Activated CD8-positive, alpha-beta memory T cell treated with anti-CD3 and anti-CD28 coated beads, Interleukin-2, amount 50 U/mL, for 1 hour (primary cell): Measurements from ENCODE around the gene PCDHGA12.
"Not testable (repeated sequence)": the region's sequence is repeated elsewhere in the genome, so short reads cannot be mapped to it uniquely, and the experiment has no call there.

Source experiments
- DNase-seq: peaks from one replicate; pipeline ENCODE4 v3.0.0-alpha.2; 2020; ENCODE audit errors: extremely low read depth

Gene PCDHGA12

DNA sequence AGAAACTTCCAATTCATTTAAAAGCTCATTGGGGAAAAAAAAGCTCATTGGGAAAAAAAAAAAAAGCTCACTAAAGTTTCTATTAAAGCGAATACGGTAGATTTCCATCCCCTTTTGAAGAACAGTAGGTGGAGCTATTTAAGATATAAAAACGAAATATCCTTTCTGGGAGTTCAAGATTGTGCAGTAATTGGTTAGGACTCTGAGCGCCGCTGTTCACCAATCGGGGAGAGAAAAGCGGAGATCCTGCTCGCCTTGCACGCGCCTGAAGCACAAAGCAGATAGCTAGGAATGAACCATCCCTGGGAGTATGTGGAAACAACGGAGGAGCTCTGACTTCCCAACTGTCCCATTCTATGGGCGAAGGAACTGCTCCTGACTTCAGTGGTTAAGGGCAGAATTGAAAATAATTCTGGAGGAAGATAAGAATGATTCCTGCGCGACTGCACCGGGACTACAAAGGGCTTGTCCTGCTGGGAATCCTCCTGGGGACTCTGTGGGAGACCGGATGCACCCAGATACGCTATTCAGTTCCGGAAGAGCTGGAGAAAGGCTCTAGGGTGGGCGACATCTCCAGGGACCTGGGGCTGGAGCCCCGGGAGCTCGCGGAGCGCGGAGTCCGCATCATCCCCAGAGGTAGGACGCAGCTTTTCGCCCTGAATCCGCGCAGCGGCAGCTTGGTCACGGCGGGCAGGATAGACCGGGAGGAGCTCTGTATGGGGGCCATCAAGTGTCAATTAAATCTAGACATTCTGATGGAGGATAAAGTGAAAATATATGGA, at the start of gene PCDHGA12:
Gene PCDHGA12 (plus strand): TSS at position 176 of the 782 bp plus-strand sequence. CDS start 253 bp downstream, at position 429.
- no peak for DNase-seq

DNA sequence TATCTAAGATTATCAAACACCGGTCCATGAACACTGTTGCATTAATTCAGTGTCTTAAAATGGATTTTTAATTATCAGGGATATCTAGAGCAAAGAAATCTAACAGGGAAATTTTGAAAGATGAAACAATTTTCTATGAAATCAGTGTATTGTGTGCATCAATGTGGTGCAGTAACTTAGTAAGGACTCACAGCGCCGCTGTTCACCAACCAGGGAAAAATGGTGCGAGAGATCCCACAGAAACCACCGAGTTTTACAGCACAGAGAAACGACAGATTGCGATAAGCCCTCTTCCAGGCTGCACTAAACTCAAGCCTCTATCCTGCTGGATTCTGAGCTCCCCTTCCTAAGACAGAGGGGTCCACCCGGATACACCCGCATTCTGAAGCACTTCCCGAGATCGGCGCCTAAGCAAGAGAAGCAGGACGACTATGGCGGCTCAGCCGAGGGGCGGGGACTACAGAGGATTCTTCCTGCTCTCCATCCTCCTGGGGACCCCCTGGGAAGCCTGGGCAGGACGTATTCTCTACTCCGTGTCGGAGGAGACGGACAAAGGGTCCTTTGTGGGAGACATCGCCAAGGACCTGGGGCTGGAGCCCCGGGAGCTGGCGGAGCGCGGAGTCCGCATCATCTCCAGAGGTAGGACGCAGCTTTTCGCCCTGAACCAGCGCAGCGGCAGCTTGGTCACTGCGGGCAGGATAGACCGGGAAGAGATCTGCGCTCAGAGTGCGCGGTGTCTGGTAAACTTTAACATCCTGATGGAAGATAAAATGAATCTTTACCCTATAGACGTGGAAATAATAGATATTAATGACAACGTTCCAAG, 47.6 kb upstream of the PCDHGA12 start, which contains the start of gene PCDHGA7:
Gene PCDHGA7 (plus strand): TSS at position 274 of the 826 bp plus-strand sequence. CDS start 158 bp downstream, at position 432.
- no peak for DNase-seq

- DNase-seq, result no peak
Measured at GRCh38 chr5:141383345-141383744, 47.0 kb upstream of the PCDHGA12 start.

GRCh38 chr5:141384471-141385267, 45.6 kb upstream of the PCDHGA12 start:
- DNase-seq, result no peak

DNA sequence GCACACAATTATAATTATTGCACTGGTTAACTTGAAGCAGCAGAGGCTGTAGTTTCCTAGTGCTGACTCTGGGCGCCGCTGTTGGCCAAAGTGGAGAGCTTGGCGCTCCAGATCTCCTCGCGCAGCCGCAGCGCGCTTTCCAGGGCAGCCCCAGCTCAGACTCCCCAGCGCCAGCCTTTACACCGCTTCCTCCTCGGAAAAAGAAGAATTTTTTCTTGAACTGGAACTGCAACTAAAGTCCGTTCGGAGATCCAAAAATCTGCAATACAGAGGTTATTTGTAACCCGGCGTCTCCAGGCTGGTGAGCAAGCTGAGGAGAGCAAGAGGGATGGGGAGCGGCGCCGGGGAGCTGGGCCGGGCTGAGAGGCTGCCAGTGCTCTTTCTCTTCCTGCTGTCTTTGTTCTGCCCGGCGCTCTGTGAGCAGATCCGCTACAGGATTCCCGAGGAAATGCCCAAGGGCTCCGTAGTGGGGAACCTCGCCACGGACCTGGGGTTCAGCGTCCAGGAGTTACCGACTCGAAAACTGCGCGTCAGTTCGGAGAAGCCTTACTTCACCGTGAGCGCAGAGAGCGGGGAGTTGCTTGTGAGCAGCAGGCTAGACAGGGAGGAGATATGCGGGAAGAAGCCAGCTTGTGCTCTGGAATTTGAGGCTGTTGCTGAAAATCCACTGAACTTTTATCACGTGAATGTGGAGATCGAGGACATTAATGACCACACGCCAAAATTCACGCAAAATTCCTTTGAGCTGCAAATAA, 42.6 kb upstream of the PCDHGA12 start, which contains the start of gene PCDHGB4:
Gene PCDHGB4 (plus strand): TSS at position 142 of the 755 bp plus-strand sequence. CDS start 187 bp downstream, at position 329.
- DNase-seq, result not testable (repeated sequence)

- no peak for DNase-seq
Measured at GRCh38 chr5:141388661-141389060, 41.6 kb upstream of the PCDHGA12 start.

DNA sequence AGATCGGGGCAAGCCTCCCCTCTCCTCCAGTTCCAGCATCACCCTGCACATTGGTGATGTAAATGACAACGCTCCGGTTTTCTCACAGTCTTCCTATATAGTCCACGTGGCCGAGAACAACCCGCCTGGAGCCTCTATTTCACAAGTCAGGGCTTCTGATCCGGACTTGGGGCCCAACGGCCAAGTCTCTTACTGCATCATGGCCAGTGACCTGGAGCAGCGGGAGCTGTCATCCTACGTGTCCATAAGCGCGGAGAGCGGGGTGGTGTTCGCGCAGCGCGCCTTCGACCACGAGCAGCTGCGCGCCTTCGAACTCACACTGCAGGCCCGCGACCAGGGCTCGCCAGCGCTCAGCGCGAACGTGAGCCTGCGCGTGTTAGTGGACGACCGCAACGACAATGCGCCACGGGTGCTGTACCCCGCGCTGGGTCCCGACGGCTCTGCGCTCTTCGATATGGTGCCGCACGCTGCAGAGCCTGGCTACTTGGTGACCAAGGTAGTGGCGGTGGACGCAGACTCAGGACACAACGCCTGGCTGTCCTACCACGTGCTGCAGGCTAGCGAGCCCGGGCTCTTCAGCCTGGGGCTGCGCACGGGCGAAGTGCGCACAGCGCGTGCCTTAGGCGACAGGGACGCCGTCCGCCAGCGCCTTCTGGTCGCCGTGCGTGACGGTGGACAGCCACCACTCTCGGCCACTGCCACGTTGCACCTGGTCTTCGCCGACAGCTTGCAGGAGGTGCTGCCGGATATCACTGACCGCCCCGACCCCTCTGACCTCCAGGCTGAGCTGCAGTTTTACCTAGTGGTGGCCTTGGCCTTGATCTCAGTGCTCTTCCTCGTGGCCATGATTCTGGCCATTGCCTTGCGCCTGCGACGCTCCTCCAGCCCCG, 40.9 kb upstream of the PCDHGA12 start:
- DNase-seq, result no peak

GRCh38 chr5:141392429-141393198, 37.7 kb upstream of the PCDHGA12 start, which contains the start of gene PCDHGA8:
Gene PCDHGA8 (plus strand): TSS chr5:141392633. CDS start chr5:141392814, 181 bp downstream.
- DNase-seq, result no peak

- no peak for DNase-seq
Measured at GRCh38 chr5:141393267-141393666, 37.0 kb upstream of the PCDHGA12 start.

- not testable (repeated sequence) for DNase-seq
Measured at GRCh38 chr5:141394401-141395187, 35.7 kb upstream of the PCDHGA12 start.

DNA sequence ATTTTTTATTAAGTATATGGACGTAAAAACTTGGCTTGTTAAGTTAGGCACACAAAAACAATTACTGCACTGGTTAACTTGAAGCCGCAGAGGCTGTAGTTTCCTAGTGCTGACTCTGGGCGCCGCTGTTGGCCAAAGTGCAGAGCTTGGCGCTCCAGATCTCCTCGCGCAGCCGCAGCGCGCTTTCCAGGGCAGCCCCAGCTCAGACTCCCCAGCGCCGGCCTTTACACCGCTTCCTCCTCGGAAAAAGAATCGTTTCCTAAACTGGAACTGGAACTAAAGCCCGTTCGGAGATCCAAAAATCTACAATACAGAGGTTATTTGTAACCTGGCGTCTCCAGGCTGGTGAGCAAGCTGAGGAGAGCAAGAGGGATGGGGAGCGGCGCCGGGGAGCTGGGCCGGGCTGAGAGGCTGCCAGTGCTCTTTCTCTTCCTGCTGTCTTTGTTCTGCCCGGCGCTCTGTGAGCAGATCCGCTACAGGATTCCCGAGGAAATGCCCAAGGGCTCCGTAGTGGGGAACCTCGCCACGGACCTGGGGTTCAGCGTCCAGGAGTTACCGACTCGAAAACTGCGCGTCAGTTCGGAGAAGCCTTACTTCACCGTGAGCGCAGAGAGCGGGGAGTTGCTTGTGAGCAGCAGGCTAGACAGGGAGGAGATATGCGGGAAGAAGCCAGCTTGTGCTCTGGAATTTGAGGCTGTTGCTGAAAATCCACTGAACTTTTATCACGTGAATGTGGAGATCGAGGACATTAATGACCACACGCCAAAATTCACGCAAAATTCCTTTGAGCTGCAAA, 32.4 kb upstream of the PCDHGA12 start, which contains the start of gene PCDHGB5:
Gene PCDHGB5 (plus strand): TSS at position 192 of the 796 bp plus-strand sequence. CDS start 181 bp downstream, at position 373.
- DNase-seq, result not testable (repeated sequence)

- no peak for DNase-seq
Measured at GRCh38 chr5:141398608-141399007, 31.7 kb upstream of the PCDHGA12 start.

DNA sequence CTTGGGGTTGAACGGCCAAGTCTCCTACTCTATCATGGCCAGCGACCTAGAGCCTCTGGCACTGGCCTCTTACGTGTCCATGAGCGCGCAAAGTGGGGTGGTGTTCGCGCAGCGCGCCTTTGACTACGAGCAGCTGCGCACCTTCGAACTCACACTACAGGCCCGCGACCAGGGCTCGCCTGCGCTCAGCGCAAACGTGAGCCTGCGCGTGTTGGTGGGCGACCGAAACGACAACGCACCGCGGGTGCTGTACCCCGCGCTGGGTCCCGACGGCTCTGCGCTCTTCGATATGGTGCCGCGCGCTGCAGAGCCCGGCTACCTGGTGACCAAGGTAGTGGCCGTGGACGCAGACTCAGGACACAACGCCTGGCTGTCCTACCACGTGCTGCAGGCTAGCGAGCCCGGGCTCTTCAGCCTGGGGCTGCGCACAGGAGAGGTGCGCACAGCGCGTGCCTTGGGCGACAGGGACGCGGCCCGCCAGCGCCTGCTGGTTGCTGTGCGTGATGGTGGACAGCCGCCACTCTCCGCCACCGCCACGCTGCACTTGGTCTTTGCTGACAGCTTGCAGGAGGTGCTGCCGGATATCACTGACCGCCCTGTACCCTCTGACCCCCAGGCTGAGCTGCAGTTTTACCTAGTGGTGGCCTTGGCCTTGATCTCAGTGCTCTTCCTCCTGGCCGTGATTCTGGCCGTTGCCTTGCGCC, 30.6 kb upstream of the PCDHGA12 start:
- DNase-seq, result no peak

- no peak for DNase-seq
Measured at GRCh38 chr5:141402553-141403243, 27.6 kb upstream of the PCDHGA12 start, which contains the start of gene PCDHGA9. Gene PCDHGA9 (plus strand): TSS chr5:141402778. CDS start chr5:141402953, 175 bp downstream.

DNA sequence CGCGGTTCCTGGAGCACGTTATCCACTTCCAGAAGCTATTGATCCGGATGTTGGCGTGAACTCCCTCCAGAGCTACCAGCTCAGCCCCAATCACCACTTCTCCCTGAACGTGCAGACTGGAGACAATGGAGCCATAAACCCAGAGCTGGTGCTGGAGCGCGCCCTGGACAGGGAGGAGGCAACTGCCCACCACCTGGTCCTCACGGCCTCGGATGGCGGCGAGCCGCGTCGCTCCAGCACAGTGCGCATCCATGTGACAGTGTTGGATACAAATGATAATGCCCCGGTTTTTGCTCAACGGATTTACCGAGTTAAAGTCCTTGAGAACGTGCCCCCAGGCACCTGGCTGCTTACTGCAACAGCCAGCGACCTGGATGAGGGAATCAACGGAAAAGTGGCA, 26.9 kb upstream of the PCDHGA12 start:
- no peak for DNase-seq
